Suppressor macrophage (primary cell): ENCODE data around the gene CCDC12.

Source experiments
- DNase-seq, 4 experiments: peaks; one replicate each; pipeline ENCODE4 v3.0.0-alpha.2; 2020 to 2022

Gene CCDC12

DNA sequence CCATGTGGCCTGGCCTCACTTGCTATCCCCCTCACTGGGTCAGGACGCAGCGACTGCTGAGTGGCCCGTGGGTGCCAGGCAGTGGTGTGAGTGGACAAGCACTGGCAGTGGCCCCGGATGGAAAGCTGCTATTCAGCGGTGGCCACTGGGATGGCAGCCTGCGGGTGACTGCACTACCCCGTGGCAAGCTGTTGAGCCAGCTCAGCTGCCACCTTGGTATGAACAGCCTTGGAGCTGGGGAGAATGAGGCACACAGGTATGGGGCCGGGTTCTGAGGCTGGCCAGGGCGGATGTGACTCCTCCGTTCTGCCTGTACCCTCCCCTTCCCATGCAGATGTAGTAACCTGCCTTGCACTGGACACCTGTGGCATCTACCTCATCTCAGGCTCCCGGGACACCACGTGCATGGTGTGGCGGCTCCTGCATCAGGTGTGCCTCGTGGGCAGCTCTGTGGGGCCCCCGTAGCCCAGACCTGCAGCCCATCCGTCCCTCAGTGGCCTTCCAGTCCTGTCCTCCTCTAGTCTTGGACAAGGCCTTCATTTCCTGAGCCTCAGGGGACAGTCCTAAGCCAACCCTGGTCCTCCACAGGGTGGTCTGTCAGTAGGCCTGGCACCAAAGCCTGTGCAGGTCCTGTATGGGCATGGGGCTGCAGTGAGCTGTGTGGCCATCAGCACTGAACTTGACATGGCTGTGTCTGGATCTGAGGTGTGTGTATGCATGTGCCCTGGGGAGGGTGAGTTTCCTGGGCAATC, 31.1 kb upstream of the CCDC12 start:
- peak in 1 of 4 experiments; percentile 1 for DNase-seq

DNA sequence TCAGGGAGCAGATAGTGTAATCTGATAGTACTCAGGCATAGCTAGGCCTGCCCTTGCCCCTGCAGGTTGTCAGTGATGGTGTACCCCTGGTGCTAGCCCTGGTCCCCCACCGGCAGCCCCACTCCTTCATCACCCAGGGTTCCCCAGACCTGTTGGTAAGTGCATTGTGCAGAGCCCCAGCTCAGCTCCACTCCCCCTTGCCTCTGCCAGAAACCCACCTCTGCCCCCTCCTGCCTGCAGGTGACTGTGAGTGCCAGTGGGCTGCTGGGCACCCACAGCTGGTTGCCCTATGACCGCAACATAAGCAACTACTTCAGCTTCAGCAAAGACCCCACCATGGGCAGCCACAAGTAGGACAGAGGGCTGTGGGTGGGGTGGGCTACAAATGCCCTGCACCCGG, 30.5 kb upstream of the CCDC12 start:
- peak in 1 of 4 experiments; percentile 2 for DNase-seq

GRCh38 chr3:47006145-47006651, 29.7 kb upstream of the CCDC12 start:
- DNase-seq, result peak in 1 of 4 experiments; percentile 1

DNA sequence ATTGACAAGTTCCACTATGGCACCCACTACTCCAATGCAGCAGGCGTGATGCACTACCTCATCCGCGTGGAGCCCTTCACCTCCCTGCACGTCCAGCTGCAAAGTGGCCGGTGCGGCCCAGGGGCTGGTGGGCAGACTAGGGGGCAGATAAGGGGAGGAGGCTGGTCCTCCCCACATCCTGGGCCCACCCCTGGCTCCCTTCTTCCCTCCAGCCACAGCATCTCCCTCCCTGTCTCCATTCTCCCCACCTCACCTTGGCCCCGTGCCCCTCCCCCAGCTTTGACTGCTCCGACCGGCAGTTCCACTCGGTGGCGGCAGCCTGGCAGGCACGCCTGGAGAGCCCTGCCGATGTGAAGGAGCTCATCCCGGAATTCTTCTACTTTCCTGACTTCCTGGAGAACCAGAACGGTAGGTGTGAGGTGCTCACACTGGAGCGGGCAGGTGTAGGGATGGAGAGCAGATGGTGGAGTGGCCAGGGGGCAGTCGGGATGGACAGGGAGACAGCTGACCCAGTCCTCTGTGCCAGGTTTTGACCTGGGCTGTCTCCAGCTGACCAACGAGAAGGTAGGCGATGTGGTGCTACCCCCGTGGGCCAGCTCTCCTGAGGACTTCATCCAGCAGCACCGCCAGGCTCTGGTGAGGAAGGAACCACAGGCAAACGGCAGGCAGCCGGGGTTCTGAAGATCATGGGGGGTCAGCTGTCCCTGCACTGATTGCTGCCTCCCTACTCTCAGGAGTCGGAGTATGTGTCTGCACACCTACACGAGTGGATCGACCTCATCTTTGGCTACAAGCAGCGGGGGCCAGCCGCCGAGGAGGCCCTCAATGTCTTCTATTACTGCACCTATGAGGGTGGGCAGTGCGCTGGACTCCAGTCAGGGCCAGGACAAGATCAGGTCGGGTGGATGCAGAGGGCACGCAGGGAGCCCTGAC, 28.9 kb upstream of the CCDC12 start:
- DNase-seq, result peak in 1 of 4 experiments; percentile 3

- DNase-seq, result peak in 1 of 4 experiments; percentile 0
Measured at GRCh38 chr3:47004369-47005211, 28.0 kb upstream of the CCDC12 start.

GRCh38 chr3:47003461-47004368, 27.2 kb upstream of the CCDC12 start:
- peak in 1 of 4 experiments; percentile 2 for DNase-seq

- DNase-seq, result no peak
Measured at GRCh38 chr3:47003056-47003410, 26.5 kb upstream of the CCDC12 start.

DNA sequence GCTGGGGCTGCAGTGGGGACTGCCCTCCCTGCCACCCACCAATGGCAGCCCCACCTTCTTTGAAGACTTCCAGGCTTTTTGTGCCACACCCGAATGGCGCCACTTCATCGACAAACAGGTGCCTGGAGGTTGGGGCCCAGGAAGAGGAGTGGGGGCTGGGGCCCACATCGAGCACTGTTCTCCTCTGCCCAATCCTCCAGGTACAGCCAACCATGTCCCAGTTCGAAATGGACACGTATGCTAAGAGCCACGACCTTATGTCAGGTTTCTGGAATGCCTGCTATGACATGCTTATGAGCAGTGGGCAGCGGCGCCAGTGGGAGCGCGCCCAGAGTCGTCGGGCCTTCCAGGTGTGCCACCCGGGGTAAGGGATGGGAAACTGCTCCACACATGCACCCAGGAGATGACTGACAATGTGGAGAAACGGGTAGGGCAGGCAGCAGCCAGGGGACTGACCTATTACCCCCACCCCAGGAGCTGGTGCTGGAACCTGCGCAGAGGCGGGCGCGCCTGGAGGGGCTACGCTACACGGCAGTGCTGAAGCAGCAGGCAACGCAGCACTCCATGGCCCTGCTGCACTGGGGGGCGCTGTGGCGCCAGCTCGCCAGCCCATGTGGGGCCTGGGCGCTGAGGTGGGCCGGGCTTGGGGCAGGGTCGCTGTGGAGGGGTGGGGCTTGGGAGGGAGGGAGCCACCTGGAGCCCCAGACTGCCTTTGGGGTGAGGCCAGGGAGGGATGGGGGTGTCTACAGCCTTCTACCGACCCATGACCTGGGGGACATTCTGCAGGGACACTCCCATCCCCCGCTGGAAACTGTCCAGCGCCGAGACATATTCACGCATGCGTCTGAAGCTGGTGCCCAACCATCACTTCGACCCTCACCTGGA, 25.9 kb upstream of the CCDC12 start:
- peak in 1 of 4 experiments; percentile 1 for DNase-seq

DNA sequence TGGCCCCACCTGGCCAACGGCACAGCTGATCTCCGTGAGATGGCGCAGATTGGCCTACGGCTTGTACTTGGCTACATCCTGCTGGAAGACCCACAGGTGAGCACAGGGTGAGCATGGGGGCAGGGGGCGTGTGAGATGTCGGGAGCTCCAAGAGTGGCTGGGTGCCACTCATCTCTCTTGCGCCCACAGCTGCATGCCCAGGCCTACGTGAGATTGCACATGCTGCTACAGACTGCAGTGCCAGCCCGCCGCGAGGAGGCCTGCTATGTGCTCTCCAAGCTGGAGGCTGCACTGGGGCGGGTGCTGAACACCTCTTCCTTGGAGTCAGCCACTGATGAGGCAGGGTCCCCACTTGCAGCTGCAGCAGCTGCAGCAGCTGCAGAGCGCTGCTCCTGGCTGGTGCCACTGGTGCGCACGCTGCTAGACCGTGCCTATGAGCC, 25.2 kb upstream of the CCDC12 start:
- DNase-seq, result peak in 1 of 4 experiments; percentile 2

- peak in 1 of 4 experiments; percentile 19 for DNase-seq
Measured at GRCh38 chr3:47000922-47001730, 24.6 kb upstream of the CCDC12 start.

DNA sequence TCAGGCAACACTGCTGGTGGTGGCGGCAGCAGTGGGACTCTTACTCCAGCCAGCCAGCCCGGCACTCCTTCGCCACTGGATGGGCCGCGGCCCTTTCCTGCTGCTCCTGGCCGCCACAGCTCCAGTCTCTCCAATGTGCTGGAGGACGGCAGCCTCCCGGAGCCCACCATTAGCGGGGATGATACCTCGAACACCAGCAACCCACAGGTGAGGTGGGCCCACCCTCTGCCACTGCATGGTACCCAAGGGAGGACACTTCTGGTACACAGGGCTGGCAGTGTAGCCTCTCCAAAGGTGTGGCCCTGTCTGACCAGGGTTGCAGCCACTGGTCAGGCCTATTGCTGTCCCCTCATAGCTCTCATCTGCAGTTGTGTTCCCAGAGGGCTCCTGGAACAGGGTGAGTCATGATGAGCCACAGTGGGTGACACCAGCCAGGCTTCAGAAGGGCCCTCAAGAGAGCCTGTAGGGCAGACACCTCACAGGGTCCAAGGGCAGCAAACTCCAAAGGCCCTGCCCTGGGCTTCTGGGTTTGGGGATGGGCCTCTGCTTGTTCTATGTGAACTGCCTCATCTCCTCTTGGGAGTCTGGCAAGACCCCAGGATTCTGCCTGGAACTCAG, 23.8 kb upstream of the CCDC12 start:
- peak in 1 of 4 experiments; percentile 50 for DNase-seq

DNA sequence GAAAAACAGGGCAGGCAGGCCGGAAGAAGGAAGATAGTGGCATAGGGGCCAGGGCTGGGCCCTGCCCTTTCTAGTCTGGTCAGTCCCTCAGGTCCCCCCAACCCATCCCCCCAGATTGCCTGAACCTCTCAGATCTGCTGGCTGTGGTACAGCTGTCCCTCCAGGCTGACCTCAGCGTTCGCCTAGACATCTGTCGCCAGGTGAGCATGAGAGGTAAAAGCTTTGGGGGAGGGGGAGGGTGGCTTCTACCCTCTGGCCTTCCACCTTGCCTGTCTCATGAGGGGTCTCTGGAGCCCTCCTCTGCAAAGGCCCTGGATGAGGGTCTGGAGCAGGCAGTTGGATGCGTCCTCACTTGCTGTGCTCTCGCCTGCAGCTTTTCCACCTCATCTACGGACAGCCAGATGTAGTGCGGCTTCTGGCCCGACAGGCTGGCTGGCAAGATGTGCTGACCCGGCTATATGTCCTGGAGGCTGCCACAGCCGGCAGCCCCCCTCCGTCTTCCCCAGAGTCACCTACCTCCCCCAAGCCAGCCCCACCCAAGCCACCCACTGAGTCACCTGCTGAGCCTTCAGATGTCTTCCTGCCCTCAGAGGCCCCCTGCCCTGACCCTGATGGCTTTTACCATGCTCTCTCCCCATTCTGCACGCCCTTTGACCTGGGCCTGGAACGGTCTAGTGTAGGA, 23.1 kb upstream of the CCDC12 start:
- DNase-seq, result no peak

DNA sequence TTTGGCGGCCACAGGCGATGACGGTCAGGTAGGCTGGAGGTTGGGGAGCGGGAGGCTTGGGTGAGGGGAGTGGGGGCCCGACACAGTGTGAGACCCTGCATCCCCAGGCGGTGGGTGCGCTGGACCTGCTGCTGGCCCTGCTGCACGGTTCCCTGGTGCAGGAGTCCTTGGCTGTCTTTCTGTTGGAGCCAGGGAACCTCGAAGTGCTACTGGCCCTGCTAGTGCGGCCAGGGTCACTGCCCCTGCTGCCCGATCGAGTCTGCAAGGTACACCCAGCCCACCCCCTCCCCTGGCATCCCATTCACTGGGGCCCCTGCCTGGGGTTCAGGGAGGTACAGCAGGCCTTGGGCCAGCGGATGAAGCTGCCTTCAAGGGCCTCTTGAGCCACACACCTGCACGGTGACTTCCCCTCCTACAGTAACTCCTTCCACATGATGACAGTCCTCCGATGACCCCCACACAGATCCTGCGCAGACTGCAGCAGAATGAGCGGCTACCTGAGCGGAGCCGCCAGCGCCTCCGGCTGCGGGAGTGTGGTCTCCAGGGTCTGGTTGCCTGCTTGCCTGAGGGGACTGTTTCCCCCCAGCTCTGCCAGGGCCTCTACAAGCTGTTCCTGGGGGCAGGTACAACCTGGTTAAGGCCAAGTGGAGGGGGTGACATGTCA, 22.4 kb upstream of the CCDC12 start:
- no peak for DNase-seq

- DNase-seq, result peak; percentile 63 to 85 (median 70)
Measured at GRCh38 chr3:46998121-46998851, 21.7 kb upstream of the CCDC12 start.

DNA sequence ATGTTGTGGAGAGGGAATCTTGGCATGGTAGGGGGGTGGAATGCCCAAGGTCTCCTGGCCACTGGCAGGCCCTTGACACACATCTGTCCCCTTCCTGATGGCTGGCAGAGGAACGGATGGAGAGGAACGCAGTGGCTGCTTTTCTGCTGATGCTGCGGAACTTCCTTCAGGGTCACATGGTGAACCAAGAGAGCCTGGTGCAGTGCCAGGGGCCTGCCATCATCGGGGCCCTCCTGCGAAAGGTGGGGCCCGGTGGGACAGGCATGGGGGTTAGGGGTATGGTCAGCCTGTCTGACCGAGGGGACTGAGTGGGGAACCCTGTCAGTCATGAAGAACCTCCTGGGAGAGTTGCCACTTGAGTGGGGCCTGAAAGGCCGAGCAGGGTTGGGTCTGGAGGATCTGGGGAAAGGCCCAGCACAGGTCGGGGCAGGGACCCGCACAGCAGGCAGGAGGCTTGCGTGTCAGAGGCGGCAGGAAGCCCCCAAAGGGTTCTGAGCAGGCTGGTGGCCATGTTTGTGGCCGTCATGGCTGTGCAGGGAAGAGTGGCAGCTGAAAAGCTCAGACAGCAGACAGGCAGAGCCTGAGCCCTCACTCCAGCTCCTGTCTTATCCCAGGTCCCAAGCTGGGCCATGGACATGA, 21.0 kb upstream of the CCDC12 start:
- peak in 2 of 4 experiments; percentile 31 to 41 for DNase-seq
